GM18873 (cell line): Measurements from ENCODE around the gene ACSF3.
"Not testable (repeated sequence)": the region's sequence is repeated elsewhere in the genome, so short reads cannot be mapped to it uniquely, and the experiment has no call there.

Experiments
- ATAC-seq: cut with Tn5 transposase; IDR thresholded peaks from one replicate; pipeline ENCODE4 v1.9.1; 2021; ENCODE audit warnings: mild to moderate bottlenecking, moderate library complexity, moderate number of reproducible peaks; ENCODE audit not compliant: unreplicated experiment, low FRiP score

Gene ACSF3

GRCh38 chr16:89153848-89154271, 60.2 kb downstream of the ACSF3 start:
- no peak for ATAC-seq

- ATAC-seq: no peak
These were observed 60.9 kb downstream of the ACSF3 start for GRCh38 chr16:89154390-89155183.

- no peak for ATAC-seq
These were observed 61.6 kb downstream of the ACSF3 start for GRCh38 chr16:89155184-89155679.

GRCh38 chr16:89155851-89156739, 62.4 kb downstream of the ACSF3 start:
- ATAC-seq: no peak

GRCh38 chr16:89156740-89157645, 63.3 kb downstream of the ACSF3 start:
- ATAC-seq: no peak

- ATAC-seq: no peak
These were observed 64.1 kb downstream of the ACSF3 start for GRCh38 chr16:89157778-89158177.

- ATAC-seq: no peak
These were observed 65.6 kb downstream of the ACSF3 start for GRCh38 chr16:89159066-89159849.

- ATAC-seq: no peak
These were observed 66.2 kb downstream of the ACSF3 start for GRCh38 chr16:89159850-89160354.

GRCh38 chr16:89160977-89161701, 67.5 kb downstream of the ACSF3 start:
- no peak for ATAC-seq

GRCh38 chr16:89161763-89162713, 68.4 kb downstream of the ACSF3 start:
- ATAC-seq: no peak

- ATAC-seq: no peak
These were observed 69.6 kb downstream of the ACSF3 start for GRCh38 chr16:89163297-89163696.

GRCh38 chr16:89164436-89164835, 70.8 kb downstream of the ACSF3 start:
- ATAC-seq: no peak

- ATAC-seq: no peak
These were observed 71.4 kb downstream of the ACSF3 start for GRCh38 chr16:89164847-89165680.

GRCh38 chr16:89165681-89165979, 72.0 kb downstream of the ACSF3 start:
- ATAC-seq: not testable (repeated sequence)

GRCh38 chr16:89166696-89167424, 73.2 kb downstream of the ACSF3 start:
- ATAC-seq: no peak

GRCh38 chr16:89167425-89167941, 73.8 kb downstream of the ACSF3 start:
- ATAC-seq: no peak
